A673 (cell line): ENCODE data around the gene NUCB1.

Source experiments
- CTCF ChIP-seq: fragments of 300-800, 200-600 bp; sonication (generic); conservative IDR thresholded peaks from 2 replicates; pipeline ENCODE4 v1.5.1; 2017; ENCODE audit warnings: low read depth, mild to moderate bottlenecking, antibody characterized with exemption, low read length, moderate library complexity, mixed read lengths
- EZH2 ChIP-seq: fragments of 200-600 bp; sonication (generic); IDR thresholded peaks from 2 replicates; pipeline ENCODE4 v1.6.1; 2017; ENCODE audit warnings: borderline replicate concordance, low read depth, mild to moderate bottlenecking, mixed read lengths, antibody characterized with exemption, low read length; ENCODE audit not compliant: poor library complexity, severe bottlenecking

GRCh38 chr19:48934837-48935236, 34.7 kb downstream of the NUCB1 start:
- TF ChIP-seq CTCF (no peak), EZH2 (no peak)
